HepG2 (cell line): ENCODE measurements around the gene ZNF177. TPM values are rescaled to one million over a fixed set of nuclear protein-coding genes. Genes with fewer than 3 reads are reported as not detected.

ENCODE experiments used
- ATAC-seq: fragments of 200-7000 bp; cut with Tn5 transposase; 3 replicates; pipeline ENCODE4 v1.9.1; 2020; ENCODE audit warnings: mild to moderate bottlenecking, moderate library complexity
- BruUV-seq: library from RNA; stranded (reverse); fragments of 400-500 nt; replicated peaks from 2 replicates; lab custom pipeline; 2021; lab: Mats Ljungman, UMichigan
- CTCF ChIA-PET: fragments of 300-600 bp; formaldehyde crosslinking; extraction: SDS; loops from one replicate; lab custom pipeline; 2021; ENCODE audit warnings: low total read pairs, inconsistent platforms, low intra/inter-chr PET ratio; lab: Yijun Ruan, JAX
- POLR2A ChIA-PET: fragments of 350-600 bp; sonication (Branson Sonifier 250); formaldehyde crosslinking; loops from one replicate; lab custom pipeline; 2020; ENCODE audit warnings: antibody characterized with exemption, inconsistent platforms; lab: Yijun Ruan, JAX
- DNase-seq: peaks from one replicate; pipeline ENCODE4 v3.0.0-alpha.2; 2015; ENCODE audit warnings: low spot score
- FAIRE-seq: peaks from 3 replicates; lab custom pipeline; 2011; peaks lifted over from hg19 to GRCh38; lab: Jason Lieb, UNC
- H2AFZ ChIP-seq: one replicate; pipeline ENCODE4 v1.6.1; 2011; ENCODE audit warnings: low read length, inconsistent platforms
- H3K27ac ChIP-seq: fragments of 300-600 bp; 3 replicates; pipeline ENCODE4 v1.8.0; 2011; ENCODE audit warnings: mixed run types, mild to moderate bottlenecking, mixed read lengths, low read length, inconsistent platforms; ENCODE audit not compliant: insufficient read depth; ENCODE audit errors: extremely low read length
- H3K27me3 ChIP-seq, 2 experiments: fragments of 200-600 bp in 1 of 2; 2 replicates in 1 of 2; 3 replicates in 1 of 2; pipeline versions ENCODE4 v1.6.0 to v1.8.0; 2011; ENCODE audit warnings: low read length in 2 of 2, mild to moderate bottlenecking in 2 of 2, moderate library complexity in 2 of 2, inconsistent platforms in 1 of 2; ENCODE audit not compliant: insufficient read depth in 2 of 2, control insufficient read depth in 1 of 2
- H3K36me3 ChIP-seq, 2 experiments: fragments of 200-600 bp in 1 of 2; replicated peaks in 1 of 2; 2 replicates in 1 of 2; 3 replicates in 1 of 2; pipeline versions ENCODE4 v1.5.1 to v1.8.0; 2011; ENCODE audit warnings: low read length in 2 of 2, inconsistent platforms in 1 of 2; ENCODE audit not compliant: insufficient read depth in 2 of 2, control insufficient read depth in 1 of 2
- H3K4me1 ChIP-seq: 2 replicates; pipeline ENCODE4 v1.5.1; 2012; ENCODE audit warnings: low read length, inconsistent platforms; ENCODE audit not compliant: insufficient read depth
- H3K4me2 ChIP-seq: 2 replicates; pipeline ENCODE4 v1.6.0; 2011; ENCODE audit warnings: low read depth, low read length, inconsistent platforms
- H3K4me3 ChIP-seq, 3 experiments: fragments of 200-600 bp in 1 of 3; sonication (generic), shearing (Covaris generic) in 1 of 3; replicated peaks in 1 of 3; 2 replicates each; pipeline ENCODE4 v1.5.1; 2011 to 2016; ENCODE audit warnings: low read length in 3 of 3, inconsistent platforms in 2 of 3, low read depth in 2 of 3, mild to moderate bottlenecking in 2 of 3, control low read depth in 1 of 3, mixed read lengths in 1 of 3; ENCODE audit not compliant: insufficient read depth in 1 of 3
- H3K79me2 ChIP-seq: one replicate; pipeline ENCODE4 v1.6.1; 2011; ENCODE audit warnings: low read length, inconsistent platforms; ENCODE audit not compliant: insufficient read depth
- H3K9ac ChIP-seq: 2 replicates; pipeline ENCODE4 v1.6.0; 2011; ENCODE audit warnings: mild to moderate bottlenecking, low read depth, low read length, inconsistent platforms; ENCODE audit not compliant: insufficient read depth
- H3K9me3 ChIP-seq: 2 replicates; pipeline ENCODE4 v1.5.1; 2012; ENCODE audit warnings: mild to moderate bottlenecking, low read length
- H4K20me1 ChIP-seq: 2 replicates; pipeline ENCODE4 v1.6.0; 2011; ENCODE audit warnings: inconsistent platforms, mild to moderate bottlenecking, low read length, moderate library complexity; ENCODE audit not compliant: insufficient read depth
- BORCS8-MEF2B ChIP-seq: sonication (generic); formaldehyde crosslinking; IDR thresholded peaks from 2 replicates; pipeline ENCODE4 v1.8.0; 2022; ENCODE audit warnings: mild to moderate bottlenecking, missing genetic modification reagents
- KLF12 ChIP-seq: sonication (generic); formaldehyde crosslinking; IDR thresholded peaks from 2 replicates; pipeline ENCODE4 v1.4.0; 2020; ENCODE audit warnings: missing genetic modification reagents, borderline replicate concordance
- SALL2 ChIP-seq: sonication (generic); formaldehyde crosslinking; IDR thresholded peaks from 2 replicates; pipeline ENCODE4 v1.8.1; 2023; ENCODE audit warnings: mild to moderate bottlenecking, missing genetic modification reagents, inconsistent platforms
- TAF15 ChIP-seq: fragments of 200-400 bp; formaldehyde crosslinking; IDR thresholded peaks from one replicate; pipeline ENCODE4 v1.6.1; 2018; ENCODE audit warnings: mild to moderate bottlenecking, low read depth, low read length; ENCODE audit not compliant: poor library complexity, severe bottlenecking
- ZGPAT ChIP-seq: IDR thresholded peaks from 2 replicates; pipeline ENCODE4 v1.6.1; 2016; ENCODE audit warnings: mild to moderate bottlenecking
- ZNF547 ChIP-seq: sonication (generic); formaldehyde crosslinking; IDR thresholded peaks from 2 replicates; pipeline ENCODE4 v1.5.1; 2020; ENCODE audit warnings: mild to moderate bottlenecking, missing genetic modification reagents
- ZNF557 ChIP-seq: sonication (generic); formaldehyde crosslinking; IDR thresholded peaks from 2 replicates; pipeline ENCODE4 v1.4.0; 2020; ENCODE audit warnings: missing genetic modification reagents
- ZNF576 ChIP-seq: sonication (generic); formaldehyde crosslinking; IDR thresholded peaks from 2 replicates; pipeline ENCODE4 v1.4.0; 2020; ENCODE audit warnings: mild to moderate bottlenecking, missing genetic modification reagents
- WGBS: methylation state at CpG from one replicate; pipeline ENCODE4 v1.1.6; 2017; ENCODE audit warnings: low lambda C conversion rate; 5-methylcytosine and 5-hydroxymethylcytosine counted together
- in situ Hi-C: cut with HindIII; loops from 2 replicates; pipeline ENCODE4 v1.10.0; 2017; ENCODE audit warnings: low pct_unique_long_range_greater_than_20kb; ENCODE audit not compliant: extremely low pct_ligation_motif_present
- intact Hi-C: fragments of 100-400 bp; cut with micrococcal nuclease; formaldehyde crosslinking; loops from one replicate; pipeline ENCODE4 v1.10.0; 2022; ENCODE audit not compliant: unreplicated experiment
- polyA plus RNA-seq, 8 experiments: library from polyadenylated mRNA; depleted of rRNA in 3 of 8; stranded (reverse) in 7 of 8; unstranded in 1 of 8; fragments of >200 nt; fragmentation: Illumina TruSeq in 4 of 8; extraction: Trizol in 4 of 8; gene quantifications; 2 replicates each; pipeline versions ENCODE4 v1.2.1 to v1.2.3, GENCODE V29; 2011 to 2016; ENCODE audit warnings: low read depth in 4 of 8, missing spikeins in 1 of 8, mixed read lengths in 1 of 8; ENCODE audit not compliant: insufficient read depth in 1 of 8
- total RNA-seq, 5 experiments: library from RNA; depleted of rRNA; stranded (reverse); fragments of >200 nt; fragmentation: Illumina TruSeq; extraction: Trizol; gene quantifications; 2 replicates each; pipeline ENCODE4 v1.2.3, GENCODE V29; 2016; ENCODE audit warnings: low read depth in 1 of 5

Gene ZNF177
- total and polyA plus RNA-seq, 2 of the 13 experiments (the other 11 are each of a cell fraction or from before 2014, with no cell fraction given) = 0.62 to 0.71 TPM

DNA sequence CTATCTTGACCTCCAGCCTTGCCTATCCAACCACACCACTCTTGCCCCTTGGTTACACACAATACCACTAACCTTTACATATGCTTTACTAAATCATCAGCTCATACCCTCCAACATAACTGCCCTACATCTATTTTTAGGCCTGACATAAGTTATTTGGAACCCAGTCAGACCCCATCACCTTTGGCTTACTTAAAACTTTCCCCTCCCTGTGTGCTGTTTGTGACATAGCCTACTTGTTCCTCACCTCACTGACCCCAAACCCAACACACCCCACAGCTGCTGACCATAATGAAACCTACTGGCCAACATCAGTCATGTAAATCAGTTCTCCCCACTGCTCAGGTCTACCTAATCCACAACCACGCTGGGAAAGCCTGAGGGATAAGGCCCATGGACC, 67.6 kb downstream of the ZNF177 start:
- intact Hi-C loops (loop anchor here (10.0 kb wide), 1 partner anchor 296 kb away; no protein-coding TSS in a partner anchor), in situ Hi-C loops (no loop called here)
- no peaks in the 10 kb centered on the region for H4K20me1 ChIP-seq
- H3K27me3 ChIP-seq = no peaks in the 10 kb centered on the region; a peak in 1 of 5 replicates
- DNase-seq (no peak), FAIRE-seq (no peak), ATAC-seq (no peak)
- H3K4me1 ChIP-seq = peaks cover 11% of the 10 kb centered on the region
- no peak overlapping the region for H3K27ac ChIP-seq
- no peak overlapping the region for H3K4me3 ChIP-seq
- POLR2A ChIA-PET = no interaction called here
- no peak for TF ChIP-seq ZNF557 (CRISPR knock-in tag)
- no peak for TF ChIP-seq TAF15
- TF ChIP-seq KLF12 = no peak
- no peak for TF ChIP-seq ZNF576 (CRISPR knock-in tag)
- no peak for TF ChIP-seq BORCS8-MEF2B (CRISPR knock-in tag)
- no peak for TF ChIP-seq ZGPAT (CRISPR knock-in tag)
- no peak for TF ChIP-seq SALL2 (CRISPR knock-in tag)
- no peak for TF ChIP-seq ZNF547 (CRISPR knock-in tag)
- BruUV-seq = no TSS peak
- 100% methylated on average over 1 of the region's 1 CpG for WGBS
- H2AFZ ChIP-seq = no peak overlapping the region
- H3K79me2 ChIP-seq = peaks cover 11% of the 10 kb centered on the region
- no peak overlapping the region for H3K4me2 ChIP-seq
- peaks cover 15 to 28% of the 10 kb centered on the region in 2 experiments; a peak in 3 of 5 replicates for H3K36me3 ChIP-seq
- no peak overlapping the region for H3K9ac ChIP-seq
- no peaks in the 10 kb centered on the region for H3K9me3 ChIP-seq
- CTCF ChIA-PET = no interaction called here
